NCI-H1105 (cell line): Measurements from ENCODE around the gene PLA2G2C.
"Not testable (repeated sequence)": the region's sequence is repeated elsewhere in the genome, so short reads cannot be mapped to it uniquely, and the experiment has no call there.

ENCODE experiments used
- DNase-seq: peaks from one replicate; lab custom pipeline; 2025; lab: John Stamatoyannopoulos, UW

The PLA2G2C gene

GRCh38 chr1:20130518-20130917 is 55.8 kb downstream of the PLA2G2C start:
- DNase-seq = not testable (repeated sequence)

GRCh38 chr1:20126806-20127440 is 59.4 kb downstream of the PLA2G2C start:
- DNase-seq = no peak

- no peak for DNase-seq
These were observed 60.1 kb downstream of the PLA2G2C start for GRCh38 chr1:20126041-20126805.

GRCh38 chr1:20125100-20125499 is 61.2 kb downstream of the PLA2G2C start:
- DNase-seq = no peak

- DNase-seq = no peak
These were observed 61.8 kb downstream of the PLA2G2C start for GRCh38 chr1:20124456-20125057.

GRCh38 chr1:20123722-20124455 is 62.4 kb downstream of the PLA2G2C start:
- no peak for DNase-seq

- DNase-seq = no peak
These were observed 65.5 kb downstream of the PLA2G2C start for GRCh38 chr1:20120796-20121195.

- DNase-seq = no peak
These were observed 67.0 kb downstream of the PLA2G2C start, which contains the start of gene PLA2G2D for GRCh38 chr1:20119347-20119746. PLA2G2D (minus strand) TSS chr1:20119536; CDS start chr1:20119498, 38 bp downstream.

- DNase-seq = no peak
These were observed 69.1 kb downstream of the PLA2G2C start for GRCh38 chr1:20117236-20117635.

GRCh38 chr1:20115916-20116315 is 70.4 kb downstream of the PLA2G2C start:
- no peak for DNase-seq

- no peak for DNase-seq
These were observed 70.8 kb downstream of the PLA2G2C start for GRCh38 chr1:20115479-20115878.

GRCh38 chr1:20114021-20114648 is 72.2 kb downstream of the PLA2G2C start:
- no peak for DNase-seq
